Body of pancreas (tissue), 4 donors: ENCODE measurements around the gene GMDS.

Experiments used
- CTCF ChIP-seq, 7 experiments: fragments of 450-650 bp in 4 of 7; fragments of 200-600 bp in 3 of 7; sonication (generic) in 3 of 7; IDR thresholded peaks; one replicate each; pipeline ENCODE4 v1.5.1; 2016 to 2019; ENCODE audit warnings: antibody characterized with exemption in 7 of 7
- POLR2A ChIP-seq, 3 donors: fragments of 450-650 bp; IDR thresholded peaks; one replicate each; pipeline ENCODE4 v1.6.1; 2016; ENCODE audit warnings: antibody characterized with exemption in 3 of 3, mild to moderate bottlenecking in 2 of 3

- TF ChIP-seq CTCF (IDR thresholded peaks at IDR 0.05) (no peak), POLR2A (IDR thresholded peaks at IDR 0.05) (peak in 2 of 3 donors; percentile 31 to 53)
Measured at GRCh38 chr6:1840491-1841121, 404.8 kb downstream of the GMDS start.
